ENCODE measurements around the gene PBX2. TPM values are rescaled to one million over a fixed set of nuclear protein-coding genes. Genes with fewer than 3 reads are reported as not detected.
"Not testable (repeated sequence)": the region's sequence is repeated elsewhere in the genome, so short reads cannot be mapped to it uniquely, and the experiment has no call there.

Gene PBX2
- total RNA-seq, 1 donor from 2014 or later, result 18.1 TPM

DNA sequence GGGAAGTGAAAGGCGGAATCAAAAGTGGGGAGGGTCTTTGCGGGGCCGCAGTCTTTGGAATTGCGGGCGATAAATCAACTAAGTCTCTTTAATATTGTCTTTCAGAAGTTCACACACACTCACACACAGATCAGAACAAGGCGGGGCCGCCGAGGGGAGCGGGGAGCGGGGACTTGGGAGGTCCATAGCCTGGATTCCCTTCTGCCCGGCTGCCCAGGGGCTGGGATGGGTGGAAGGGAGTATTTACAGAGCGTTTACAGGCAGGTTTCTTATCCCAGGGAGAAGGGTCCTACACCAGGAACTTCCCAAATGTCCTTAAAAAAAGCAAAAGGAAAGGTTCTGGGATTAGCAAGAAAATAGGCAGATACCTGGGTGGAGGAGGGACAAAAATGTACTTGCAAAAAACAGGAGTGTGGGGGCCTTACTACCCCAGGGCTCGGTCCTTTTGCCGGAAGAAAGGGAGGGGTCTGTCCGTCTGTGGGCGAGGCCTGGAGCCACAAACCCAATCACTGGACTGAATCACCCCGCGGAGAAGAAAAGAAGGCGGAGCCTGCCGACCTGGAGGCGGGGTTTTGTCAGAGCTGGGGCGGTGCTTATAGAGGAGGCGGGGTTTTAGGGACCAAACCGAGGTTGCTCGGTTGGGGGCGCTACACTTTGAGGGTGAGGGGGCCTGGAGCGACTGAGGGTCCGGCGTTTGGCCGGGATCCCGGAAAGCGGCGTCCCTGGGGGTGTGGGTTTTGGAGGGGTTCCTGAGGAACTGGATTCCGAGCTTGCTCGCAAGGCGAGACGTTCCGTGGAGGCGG is 41.5 kb downstream of the PBX2 start:
- peak in 1 of 2 donors; percentile 81 for DNase-seq (ENCODE audit: low spot score in 2 of 2)
- no peaks in the 10 kb centered on the region for H3K9me3 ChIP-seq
- peaks cover 10 to 13% of the 10 kb centered on the region in 2 donors for H3K36me3 ChIP-seq
- H3K27me3 ChIP-seq, result no peaks in the 10 kb centered on the region
- no peak overlapping the region for H3K27ac ChIP-seq
- no peak overlapping the region for H3K4me3 ChIP-seq
- TF ChIP-seq, protein P1, sequence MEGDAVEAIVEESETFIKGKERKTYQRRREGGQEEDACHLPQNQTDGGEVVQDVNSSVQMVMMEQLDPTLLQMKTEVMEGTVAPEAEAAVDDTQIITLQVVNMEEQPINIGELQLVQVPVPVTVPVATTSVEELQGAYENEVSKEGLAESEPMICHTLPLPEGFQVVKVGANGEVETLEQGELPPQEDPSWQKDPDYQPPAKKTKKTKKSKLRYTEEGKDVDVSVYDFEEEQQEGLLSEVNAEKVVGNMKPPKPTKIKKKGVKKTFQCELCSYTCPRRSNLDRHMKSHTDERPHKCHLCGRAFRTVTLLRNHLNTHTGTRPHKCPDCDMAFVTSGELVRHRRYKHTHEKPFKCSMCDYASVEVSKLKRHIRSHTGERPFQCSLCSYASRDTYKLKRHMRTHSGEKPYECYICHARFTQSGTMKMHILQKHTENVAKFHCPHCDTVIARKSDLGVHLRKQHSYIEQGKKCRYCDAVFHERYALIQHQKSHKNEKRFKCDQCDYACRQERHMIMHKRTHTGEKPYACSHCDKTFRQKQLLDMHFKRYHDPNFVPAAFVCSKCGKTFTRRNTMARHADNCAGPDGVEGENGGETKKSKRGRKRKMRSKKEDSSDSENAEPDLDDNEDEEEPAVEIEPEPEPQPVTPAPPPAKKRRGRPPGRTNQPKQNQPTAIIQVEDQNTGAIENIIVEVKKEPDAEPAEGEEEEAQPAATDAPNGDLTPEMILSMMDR (IDR thresholded peaks at IDR 0.05), result peak in 1 of 3 experiments; percentile 14
- H3K4me1 ChIP-seq, result peaks cover 8 to 18% of the 10 kb centered on the region in 2 donors
- intact Hi-C loops (cut with DNase I), result no loop called here

DNA sequence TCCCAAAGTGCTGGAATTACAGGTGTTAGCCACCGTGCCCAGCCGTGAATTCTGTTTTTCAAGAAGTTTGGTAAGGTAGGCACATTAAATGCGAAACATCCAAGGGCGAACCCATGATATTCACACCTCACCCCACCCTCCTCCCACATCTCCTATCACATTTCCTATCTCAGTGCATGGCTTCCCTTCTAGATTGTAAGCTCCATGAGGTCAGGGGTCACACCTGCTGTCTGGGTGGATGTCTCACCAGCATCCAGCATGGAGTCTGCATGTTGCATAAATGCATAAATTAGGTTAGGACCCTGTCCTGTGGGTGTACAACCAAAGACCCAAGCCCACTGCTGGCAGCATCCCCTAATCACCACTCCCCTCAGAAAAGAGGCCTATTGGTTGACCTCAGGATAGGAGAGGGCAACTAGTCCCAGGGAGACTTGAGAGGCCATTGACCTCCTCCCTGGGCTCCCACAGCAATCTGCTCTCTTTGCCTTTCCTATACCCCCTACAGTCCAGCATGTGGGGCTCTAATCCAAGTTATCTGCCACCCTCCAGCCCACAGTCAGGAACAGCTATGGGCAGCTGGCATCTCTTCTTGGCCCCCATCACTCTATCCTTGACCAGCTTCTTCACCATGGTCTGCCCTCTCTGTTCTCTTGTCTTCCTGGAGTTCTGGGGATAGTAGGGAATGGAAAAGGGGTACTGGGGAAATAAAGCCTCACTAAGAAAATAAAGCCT is 42.4 kb downstream of the PBX2 start:
- Histone ChIP-seq H3K27me3 (no peaks in the 10 kb centered on the region), H3K27ac (no peak overlapping the region), H3K4me3 (no peak overlapping the region), H3K4me1 (peaks cover 8 to 15% of the 10 kb centered on the region in 2 donors), H3K36me3 (peaks cover 10 to 13% of the 10 kb centered on the region in 2 donors), H3K9me3 (no peaks in the 10 kb centered on the region)
- TF ChIP-seq, protein P1 (IDR thresholded peaks at IDR 0.05), result no peak
- DNase-seq (ENCODE audit: low spot score in 2 of 2), result no peak
- intact Hi-C loops (cut with DNase I), result no loop called here

DNA sequence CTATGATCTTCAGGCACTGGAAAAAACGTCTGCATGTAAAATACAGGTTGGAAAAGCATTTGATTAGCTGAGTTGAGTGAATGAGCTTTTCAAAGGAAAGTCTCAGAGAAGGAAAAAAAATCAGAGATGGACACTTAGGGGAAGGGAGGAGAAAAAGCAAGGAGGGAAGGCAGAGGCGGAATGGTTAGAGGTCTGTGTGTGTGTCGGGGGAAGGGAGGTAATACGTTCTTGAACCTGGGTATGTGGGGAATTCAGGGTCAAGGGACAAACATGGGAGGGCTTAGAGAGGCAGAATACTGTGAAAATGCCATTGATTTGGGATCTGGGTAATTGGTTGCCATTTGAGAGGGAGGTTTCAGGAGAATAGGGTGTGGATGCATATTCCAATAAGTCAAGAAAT is 43.3 kb downstream of the PBX2 start:
- Histone ChIP-seq H3K36me3 (peaks cover 10 to 13% of the 10 kb centered on the region in 2 donors), H3K27me3 (no peaks in the 10 kb centered on the region), H3K4me1 (peaks cover 8% of the 10 kb centered on the region in 2 donors), H3K27ac (no peak overlapping the region), H3K4me3 (no peak overlapping the region), H3K9me3 (no peaks in the 10 kb centered on the region)
- intact Hi-C loops (cut with DNase I), result no loop called here
- no peak for DNase-seq (ENCODE audit: low spot score in 2 of 2)
- TF ChIP-seq, protein P1 (IDR thresholded peaks at IDR 0.05), result no peak

DNA sequence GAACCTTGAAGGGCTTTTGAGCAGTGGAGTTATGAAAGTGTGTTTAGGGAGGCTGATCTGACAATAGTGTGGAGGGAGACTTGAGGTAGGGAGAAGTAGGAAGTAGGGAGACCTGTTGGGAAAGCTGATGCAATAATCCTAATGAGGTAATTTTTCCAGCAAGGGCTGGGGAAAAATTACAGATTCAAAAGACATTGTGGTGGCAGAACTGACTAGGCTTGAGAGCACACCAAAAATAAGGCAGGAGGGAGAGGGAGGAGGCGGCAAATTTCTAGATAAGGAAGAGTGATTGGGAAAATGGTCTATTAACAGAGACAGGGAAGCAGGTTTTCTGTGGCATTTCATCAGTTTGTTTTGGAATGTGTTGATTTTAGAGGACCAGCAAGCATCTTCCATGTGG is 43.7 kb downstream of the PBX2 start:
- no peak for DNase-seq (ENCODE audit: low spot score in 2 of 2)
- Histone ChIP-seq H3K4me3 (no peak overlapping the region), H3K27me3 (no peaks in the 10 kb centered on the region), H3K9me3 (no peaks in the 10 kb centered on the region), H3K27ac (no peak overlapping the region), H3K36me3 (peaks cover 10 to 13% of the 10 kb centered on the region in 2 donors), H3K4me1 (peaks cover 8% of the 10 kb centered on the region in 2 donors)
- intact Hi-C loops (cut with DNase I), result no loop called here
- TF ChIP-seq, protein P1 (IDR thresholded peaks at IDR 0.05), result no peak

DNA sequence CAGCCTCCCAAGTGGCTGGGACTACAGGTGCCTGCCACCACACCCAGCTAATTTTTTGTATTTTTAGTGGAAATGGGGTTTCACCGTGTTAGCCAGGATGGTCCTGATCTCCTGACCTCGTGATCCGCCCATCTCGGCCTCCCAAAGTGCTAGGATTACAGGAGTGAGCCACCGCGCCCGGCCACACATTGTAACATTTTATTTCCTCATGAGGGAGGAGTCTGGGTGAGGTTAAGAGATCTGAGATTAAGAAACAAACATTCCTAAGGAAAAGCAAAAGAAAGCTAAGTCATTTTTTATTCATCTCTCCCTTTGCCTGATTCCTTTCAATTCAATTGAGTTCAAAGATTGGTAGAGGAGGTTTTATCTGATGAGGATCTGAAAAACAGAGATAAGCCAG is 45.8 kb downstream of the PBX2 start:
- H3K27me3 ChIP-seq; DNase-seq (ENCODE audit: low spot score in 2 of 2); H3K27ac ChIP-seq; H3K4me3 ChIP-seq; intact Hi-C loops (cut with DNase I); H3K4me1 ChIP-seq; H3K36me3 ChIP-seq; H3K9me3 ChIP-seq: not testable (repeated sequence)

DNA sequence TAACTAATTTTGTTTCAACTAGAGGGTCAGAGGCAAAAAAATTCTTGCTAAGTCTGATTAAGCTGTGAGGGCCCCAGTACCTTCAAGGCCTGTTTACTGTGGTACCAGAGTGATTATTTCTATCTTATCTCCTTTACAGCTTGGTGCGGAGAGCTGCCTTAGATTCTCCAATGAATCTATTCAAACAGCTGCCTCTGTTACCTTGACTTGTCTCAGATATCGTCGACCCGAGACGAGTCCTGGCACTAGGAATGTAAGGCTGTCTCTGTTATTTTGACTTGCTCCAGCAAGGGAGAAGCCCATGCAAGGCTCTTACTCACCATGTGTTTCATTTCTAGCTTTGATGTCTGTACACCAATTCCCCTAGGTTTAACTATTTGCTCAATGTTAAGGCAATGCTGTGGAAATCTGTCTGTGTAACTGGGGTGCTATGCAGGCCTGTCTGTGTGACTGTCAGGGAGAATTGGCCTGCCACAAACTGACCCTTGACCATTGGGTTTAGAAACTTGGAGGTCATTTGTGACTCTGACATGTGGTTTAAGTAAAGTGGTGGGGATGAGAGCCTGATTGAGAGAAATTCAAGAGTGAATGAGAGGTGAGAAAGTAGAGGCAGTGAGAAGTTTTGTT is 49.5 kb downstream of the PBX2 start:
- H3K27me3 ChIP-seq, result no peaks in the 10 kb centered on the region
- TF ChIP-seq, protein P1 (IDR thresholded peaks at IDR 0.05), result no peak
- no peaks in the 10 kb centered on the region for H3K9me3 ChIP-seq
- no peak for DNase-seq (ENCODE audit: low spot score in 2 of 2)
- no peak overlapping the region for H3K4me3 ChIP-seq
- H3K27ac ChIP-seq, result no peak overlapping the region
- intact Hi-C loops (cut with DNase I), result no loop called here
- H3K4me1 ChIP-seq, result no peaks in the 10 kb centered on the region
- H3K36me3 ChIP-seq, result no peaks in the 10 kb centered on the region

Measured in ascending aorta (tissue), 2 donors.